Right lobe of liver (tissue), 6 donors: Measurements from ENCODE around the gene CCDC88C. TPM values are rescaled to one million over a fixed set of nuclear protein-coding genes. Genes with fewer than 3 reads are reported as not detected.

Experiments used
- ATAC-seq, 4 donors: fragments of 200-7000 bp; cut with Tn5 transposase; one replicate each; pipeline ENCODE4 v1.9.1; 2020; ENCODE audit warnings: mild to moderate bottlenecking in 4 of 4, moderate library complexity in 4 of 4
- DNase-seq, 3 donors: peaks; one replicate each; pipeline ENCODE4 v3.0.0-alpha.2; 2020
- H3K27ac ChIP-seq, 3 donors: fragments of 200-600 bp; one replicate each; pipeline ENCODE4 v1.8.0; 2022
- H3K27me3 ChIP-seq, 2 donors: fragments of 200-600 bp; one replicate each; pipeline ENCODE4 v1.8.0; 2022
- H3K36me3 ChIP-seq, 4 donors: fragments of 200-600 bp; sonication (generic) in 1 of 4; one replicate each; pipeline versions ENCODE4 v1.5.1 to v1.8.0; 2017 to 2022; ENCODE audit warnings: control low read depth in 1 of 4
- H3K4me1 ChIP-seq, 4 donors: fragments of 200-600 bp; sonication (generic) in 1 of 4; one replicate each; pipeline versions ENCODE4 v1.5.1 to v1.8.0; 2017 to 2022; ENCODE audit warnings: control low read depth in 1 of 4
- H3K4me3 ChIP-seq, 3 donors: fragments of 200-600 bp; one replicate each; pipeline ENCODE4 v1.8.0; 2022
- H3K9me3 ChIP-seq, 4 donors: fragments of 200-600 bp; sonication (generic) in 1 of 4; one replicate each; pipeline versions ENCODE4 v1.5.1 to v1.8.0; 2017 to 2022; ENCODE audit warnings: control low read depth in 1 of 4
- POLR2A ChIP-seq: fragments of 450-650 bp; IDR thresholded peaks from one replicate; pipeline ENCODE4 v1.6.1; 2017; ENCODE audit warnings: antibody characterized with exemption, mild to moderate bottlenecking
- WGBS: methylation state at CpG from one replicate; pipeline ENCODE4 v1.1.6; 2018; ENCODE audit warnings: low coverage, low lambda C conversion rate; ENCODE audit not compliant: insufficient coverage; ENCODE audit errors: missing lambda C conversion rate; 5-methylcytosine and 5-hydroxymethylcytosine counted together
- intact Hi-C, 2 donors: fragments of 100-400 bp; cut with DNase I; formaldehyde crosslinking; loops; one replicate each; pipeline versions ENCODE4 v1.11.2 to v1.14.1; 2022
- total RNA-seq, 6 experiments: library from RNA; depleted of rRNA in 2 of 6; stranded (reverse); fragments of >200 nt in 2 of 6; fragmentation: NEBNext Ultra II Directional in 3 of 6; extraction: Animal tissue kit (Norgen Biotek cat#: 25700) in 3 of 6; gene quantifications; one replicate each; pipeline versions ENCODE4 v1.1.0 to v1.2.4, GENCODE V29; 2016 to 2023
- TF ChIP-seq, protein P1 (sequence below), 4 donors: fragments of 200-600 bp in 3 of 4; fragments of 450-650 bp in 1 of 4; IDR thresholded peaks; one replicate each; pipeline versions ENCODE4 v1.5.1 to v1.8.0; 2016 to 2022; ENCODE audit warnings: antibody characterized with exemption in 4 of 4, mild to moderate bottlenecking in 2 of 4
- donor health status: DM: no; HTN: yes; CAD: no.
- donor health status: DM: no; HTN: no; CAD: no.
- donor health status: DM: no; HTN: no; CAD: no.
- donor health status: DM: no; HTN: yes; CAD: no.
- donor health status: DM: no; HTN: yes; CAD: no.

Gene CCDC88C
- total RNA-seq, 6 experiments from 2014 or later: 1.2 to 5.7 (median 3.1) TPM

DNA sequence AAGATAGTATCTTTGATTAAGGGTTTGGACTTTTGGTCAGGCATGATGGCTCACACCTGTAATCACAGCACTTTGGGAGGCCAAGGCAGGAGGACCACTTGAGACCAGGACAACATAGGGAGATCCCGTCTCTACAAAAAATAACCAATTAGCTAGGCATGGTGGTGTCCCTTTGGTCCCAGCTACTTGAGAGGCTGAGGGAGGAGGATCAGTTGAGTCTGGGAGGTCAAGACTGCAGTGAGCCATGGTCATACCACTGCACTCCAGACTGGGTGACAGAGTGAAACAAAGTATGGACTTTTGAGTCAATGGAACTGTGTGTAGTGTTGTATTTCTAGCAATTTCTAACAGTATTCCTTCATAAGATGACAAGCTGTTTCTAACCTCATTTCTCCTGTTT is 38.7 kb upstream of the CCDC88C start:
- no CpG with 5 or more reads among the region's 1 CpG for WGBS

DNA sequence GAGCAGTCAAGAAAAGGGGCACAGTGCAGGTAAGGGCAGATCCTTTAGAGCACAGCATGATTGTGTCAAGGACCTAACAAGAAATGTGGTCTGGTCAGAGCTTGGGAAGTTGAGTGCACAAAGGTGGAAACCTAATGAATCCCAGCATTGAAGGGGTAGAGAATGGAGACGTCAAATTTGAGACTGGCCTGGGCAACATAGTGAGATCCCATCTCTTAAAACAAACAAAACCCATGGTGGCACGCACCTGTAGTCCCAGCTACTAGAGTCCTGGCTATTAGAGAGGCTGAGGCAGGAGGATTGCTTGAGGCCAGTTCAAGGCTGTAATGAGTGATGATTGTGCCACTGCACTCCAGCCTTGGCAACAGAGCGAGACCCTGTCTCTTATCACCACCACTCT is 37.0 kb upstream of the CCDC88C start:
- no peak overlapping the region for H3K27ac ChIP-seq
- intact Hi-C loops: no loop called here
- no peaks in the 10 kb centered on the region for H3K9me3 ChIP-seq
- ATAC-seq (no peak), DNase-seq (no peak)
- H3K36me3 ChIP-seq: peaks cover 0 to 34% (median 19%) of the 10 kb centered on the region in 4 donors
- no peak for TF ChIP-seq POLR2A
- TF ChIP-seq, protein P1, sequence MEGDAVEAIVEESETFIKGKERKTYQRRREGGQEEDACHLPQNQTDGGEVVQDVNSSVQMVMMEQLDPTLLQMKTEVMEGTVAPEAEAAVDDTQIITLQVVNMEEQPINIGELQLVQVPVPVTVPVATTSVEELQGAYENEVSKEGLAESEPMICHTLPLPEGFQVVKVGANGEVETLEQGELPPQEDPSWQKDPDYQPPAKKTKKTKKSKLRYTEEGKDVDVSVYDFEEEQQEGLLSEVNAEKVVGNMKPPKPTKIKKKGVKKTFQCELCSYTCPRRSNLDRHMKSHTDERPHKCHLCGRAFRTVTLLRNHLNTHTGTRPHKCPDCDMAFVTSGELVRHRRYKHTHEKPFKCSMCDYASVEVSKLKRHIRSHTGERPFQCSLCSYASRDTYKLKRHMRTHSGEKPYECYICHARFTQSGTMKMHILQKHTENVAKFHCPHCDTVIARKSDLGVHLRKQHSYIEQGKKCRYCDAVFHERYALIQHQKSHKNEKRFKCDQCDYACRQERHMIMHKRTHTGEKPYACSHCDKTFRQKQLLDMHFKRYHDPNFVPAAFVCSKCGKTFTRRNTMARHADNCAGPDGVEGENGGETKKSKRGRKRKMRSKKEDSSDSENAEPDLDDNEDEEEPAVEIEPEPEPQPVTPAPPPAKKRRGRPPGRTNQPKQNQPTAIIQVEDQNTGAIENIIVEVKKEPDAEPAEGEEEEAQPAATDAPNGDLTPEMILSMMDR (IDR thresholded peaks at IDR 0.05): no peak
- H3K4me3 ChIP-seq: no peak overlapping the region
- WGBS: 100% methylated on average over 2 of the region's 3 CpGs
- H3K27me3 ChIP-seq: no peaks in the 10 kb centered on the region
- H3K4me1 ChIP-seq: no peaks in the 10 kb centered on the region

More for the DNA sequence above, 38.7 kb upstream of the CCDC88C start:
- H3K4me1 ChIP-seq: no peaks in the 10 kb centered on the region
- H3K4me3 ChIP-seq: no peak overlapping the region
- peaks cover 0 to 52% (median 30%) of the 10 kb centered on the region in 4 donors for H3K36me3 ChIP-seq
- no peak for TF ChIP-seq POLR2A
- TF ChIP-seq, protein P1 (IDR thresholded peaks at IDR 0.05): no peak
- no peaks in the 10 kb centered on the region for H3K9me3 ChIP-seq
- no peak for DNase-seq
- no peak for ATAC-seq
- H3K27me3 ChIP-seq: no peaks in the 10 kb centered on the region
- no peak overlapping the region for H3K27ac ChIP-seq
- intact Hi-C loops: no loop called here

DNA sequence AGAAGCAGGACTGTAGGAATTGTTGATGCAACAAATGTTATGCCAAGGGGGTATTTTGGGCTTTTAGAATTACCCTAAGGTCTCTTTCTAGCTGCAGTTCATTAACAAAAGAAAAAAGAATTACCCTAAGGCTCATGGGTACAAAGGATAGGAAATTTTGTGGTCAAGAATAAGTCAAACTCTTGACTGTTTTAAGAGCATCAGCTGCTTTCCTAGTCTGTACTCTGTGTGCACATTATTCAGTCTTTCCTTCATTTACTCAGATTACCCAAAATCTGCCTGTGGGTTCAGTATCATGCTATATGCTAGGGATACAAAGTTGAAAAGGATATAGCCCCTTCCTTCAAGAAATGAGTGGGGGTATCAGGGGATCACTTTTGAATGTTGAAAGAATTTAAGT is 36.5 kb upstream of the CCDC88C start:
- H3K9me3 ChIP-seq: no peaks in the 10 kb centered on the region

DNA sequence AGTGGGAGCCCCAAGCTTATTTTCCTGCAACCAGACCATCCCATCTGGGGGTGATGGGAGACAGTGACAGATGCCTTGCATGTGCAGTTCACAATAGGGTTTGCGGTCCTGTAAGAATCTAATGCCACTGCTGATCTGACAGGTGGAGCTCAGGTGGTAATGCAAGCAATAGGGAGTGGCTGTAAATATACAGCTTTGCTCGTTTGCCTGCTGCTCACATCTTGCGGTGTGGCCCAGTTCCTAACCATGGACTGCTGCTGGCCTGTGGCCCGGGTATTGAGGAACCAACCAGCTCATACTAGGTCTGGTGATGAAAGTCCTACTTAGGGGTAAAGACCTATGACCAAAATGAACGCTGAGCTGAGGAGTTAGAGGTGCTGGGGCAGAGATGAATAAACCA is 36.1 kb upstream of the CCDC88C start:
- ATAC-seq: peak in 3 of 4 donors; percentile 27 to 51 (median 48)
- Histone ChIP-seq H3K4me3 (no peak overlapping the region), H3K27me3 (no peaks in the 10 kb centered on the region), H3K9me3 (no peaks in the 10 kb centered on the region), H3K36me3 (peaks cover 0 to 26% (median 14%) of the 10 kb centered on the region in 4 donors), H3K27ac (no peak overlapping the region), H3K4me1 (no peaks in the 10 kb centered on the region)
- WGBS: 53% methylated on average over 4 of the region's 5 CpGs
- intact Hi-C loops: no loop called here
- no peak for TF ChIP-seq POLR2A
- TF ChIP-seq, protein P1 (IDR thresholded peaks at IDR 0.05): no peak
- DNase-seq: no peak

More for the DNA sequence above, 36.5 kb upstream of the CCDC88C start:
- ATAC-seq (no peak), DNase-seq (no peak)
- no peak overlapping the region for H3K27ac ChIP-seq
- intact Hi-C loops: no loop called here
- H3K4me1 ChIP-seq: no peaks in the 10 kb centered on the region
- no peak overlapping the region for H3K4me3 ChIP-seq
- H3K36me3 ChIP-seq: peaks cover 0 to 30% (median 17%) of the 10 kb centered on the region in 4 donors
- TF ChIP-seq, protein P1 (IDR thresholded peaks at IDR 0.05): no peak
- TF ChIP-seq POLR2A: no peak
- no peaks in the 10 kb centered on the region for H3K27me3 ChIP-seq
